Thoracic aorta (tissue), 2 donors: ENCODE data around the gene WWC2. TPM values are rescaled to one million over a fixed set of nuclear protein-coding genes. Genes with fewer than 3 reads are reported as not detected.

Source experiments
- ATAC-seq: fragments of 150-250 bp; one replicate; pipeline ENCODE4 v1.8.0; 2017; ENCODE audit warnings: low read depth; ENCODE audit not compliant: insufficient number of reproducible peaks, low FRiP score
- DNase-seq: peaks from one replicate; pipeline ENCODE4 v3.0.0-alpha.2; 2020; ENCODE audit warnings: low spot score
- H3K27ac ChIP-seq, 2 donors: fragments of 200-600 bp; sonication (generic); 1 replicate in 1 of 2; 2 replicates in 1 of 2; pipeline ENCODE4 v1.5.1; 2016; ENCODE audit warnings: mild to moderate bottlenecking in 2 of 2, moderate library complexity in 2 of 2
- H3K27me3 ChIP-seq: fragments of 200-600 bp; sonication (generic); replicated peaks from 2 replicates; pipeline ENCODE4 v1.6.0; 2016; ENCODE audit warnings: mild to moderate bottlenecking; ENCODE audit not compliant: insufficient read depth
- H3K36me3 ChIP-seq: fragments of 200-600 bp; sonication (generic); one replicate; pipeline ENCODE4 v1.5.1; 2016
- H3K4me1 ChIP-seq, 2 donors: fragments of 200-600 bp; sonication (generic); 1 replicate in 1 of 2; 2 replicates in 1 of 2; pipeline versions ENCODE4 v1.5.1 to v1.6.0; 2016; ENCODE audit warnings: low read depth in 2 of 2, mild to moderate bottlenecking in 1 of 2; ENCODE audit not compliant: control insufficient read depth in 1 of 2
- H3K4me3 ChIP-seq: fragments of 200-600 bp; sonication (generic); 2 replicates; pipeline ENCODE4 v1.5.1; 2016; ENCODE audit warnings: mild to moderate bottlenecking
- H3K9me3 ChIP-seq: fragments of 200-600 bp; sonication (generic); 2 replicates; pipeline ENCODE4 v1.5.1; 2016
- CTCF ChIP-seq: fragments of 200-600 bp; sonication (generic); IDR thresholded peaks from one replicate; pipeline ENCODE4 v1.5.1; 2019; ENCODE audit warnings: antibody characterized with exemption
- total RNA-seq, 2 donors: library from RNA; depleted of rRNA; stranded (reverse); fragments of >200 nt; gene quantifications; one replicate each; pipeline versions ENCODE4 v1.1.0 to v1.2.3, GENCODE V29; 2016

Gene WWC2
- total RNA-seq, 2 donors from 2014 or later: 21.1 to 44.8 TPM

GRCh38 chr4:183229397-183229796, 130.3 kb downstream of the WWC2 start:
- Histone ChIP-seq H3K4me1 (no peaks in the 10 kb centered on the region), H3K27ac (no peak overlapping the region), H3K4me3 (no peak overlapping the region), H3K9me3 (no peaks in the 10 kb centered on the region), H3K27me3 (no peaks in the 10 kb centered on the region), H3K36me3 (no peaks in the 10 kb centered on the region)
- DNase-seq: no peak
- no peak for TF ChIP-seq CTCF
- no peak for ATAC-seq

GRCh38 chr4:183240581-183241321, 141.7 kb downstream of the WWC2 start:
- TF ChIP-seq CTCF: no peak
- H3K36me3 ChIP-seq: no peaks in the 10 kb centered on the region
- H3K9me3 ChIP-seq: no peaks in the 10 kb centered on the region
- no peak overlapping the region for H3K4me3 ChIP-seq
- ATAC-seq: no peak
- no peaks in the 10 kb centered on the region for H3K27me3 ChIP-seq
- H3K4me1 ChIP-seq: no peaks in the 10 kb centered on the region
- H3K27ac ChIP-seq: no peak overlapping the region
- DNase-seq: no peak

- Histone ChIP-seq H3K4me1 (no peaks in the 10 kb centered on the region), H3K27me3 (no peaks in the 10 kb centered on the region), H3K9me3 (no peaks in the 10 kb centered on the region), H3K27ac (no peak overlapping the region), H3K4me3 (no peak overlapping the region), H3K36me3 (no peaks in the 10 kb centered on the region)
- TF ChIP-seq CTCF: no peak
- ATAC-seq (no peak), DNase-seq (no peak)
These were observed 142.2 kb downstream of the WWC2 start for GRCh38 chr4:183241322-183241640.

GRCh38 chr4:183241721-183242151, 142.7 kb downstream of the WWC2 start:
- DNase-seq: no peak
- H3K9me3 ChIP-seq: no peaks in the 10 kb centered on the region
- no peak overlapping the region for H3K4me3 ChIP-seq
- H3K27me3 ChIP-seq: no peaks in the 10 kb centered on the region
- H3K4me1 ChIP-seq: no peaks in the 10 kb centered on the region
- no peak for ATAC-seq
- H3K36me3 ChIP-seq: no peaks in the 10 kb centered on the region
- TF ChIP-seq CTCF: no peak
- H3K27ac ChIP-seq: no peak overlapping the region

GRCh38 chr4:183242291-183242690, 143.2 kb downstream of the WWC2 start:
- H3K4me3 ChIP-seq: no peak overlapping the region
- no peak for TF ChIP-seq CTCF
- H3K36me3 ChIP-seq: no peaks in the 10 kb centered on the region
- no peaks in the 10 kb centered on the region for H3K9me3 ChIP-seq
- ATAC-seq: no peak
- no peaks in the 10 kb centered on the region for H3K4me1 ChIP-seq
- DNase-seq: no peak
- H3K27ac ChIP-seq: no peak overlapping the region
- no peaks in the 10 kb centered on the region for H3K27me3 ChIP-seq
